NCI-H1436 (cell line): ENCODE measurements around the gene ALG12.

ENCODE experiments used
- DNase-seq: peaks from one replicate; lab custom pipeline; 2025; lab: John Stamatoyannopoulos, UW

The ALG12 gene

DNA sequence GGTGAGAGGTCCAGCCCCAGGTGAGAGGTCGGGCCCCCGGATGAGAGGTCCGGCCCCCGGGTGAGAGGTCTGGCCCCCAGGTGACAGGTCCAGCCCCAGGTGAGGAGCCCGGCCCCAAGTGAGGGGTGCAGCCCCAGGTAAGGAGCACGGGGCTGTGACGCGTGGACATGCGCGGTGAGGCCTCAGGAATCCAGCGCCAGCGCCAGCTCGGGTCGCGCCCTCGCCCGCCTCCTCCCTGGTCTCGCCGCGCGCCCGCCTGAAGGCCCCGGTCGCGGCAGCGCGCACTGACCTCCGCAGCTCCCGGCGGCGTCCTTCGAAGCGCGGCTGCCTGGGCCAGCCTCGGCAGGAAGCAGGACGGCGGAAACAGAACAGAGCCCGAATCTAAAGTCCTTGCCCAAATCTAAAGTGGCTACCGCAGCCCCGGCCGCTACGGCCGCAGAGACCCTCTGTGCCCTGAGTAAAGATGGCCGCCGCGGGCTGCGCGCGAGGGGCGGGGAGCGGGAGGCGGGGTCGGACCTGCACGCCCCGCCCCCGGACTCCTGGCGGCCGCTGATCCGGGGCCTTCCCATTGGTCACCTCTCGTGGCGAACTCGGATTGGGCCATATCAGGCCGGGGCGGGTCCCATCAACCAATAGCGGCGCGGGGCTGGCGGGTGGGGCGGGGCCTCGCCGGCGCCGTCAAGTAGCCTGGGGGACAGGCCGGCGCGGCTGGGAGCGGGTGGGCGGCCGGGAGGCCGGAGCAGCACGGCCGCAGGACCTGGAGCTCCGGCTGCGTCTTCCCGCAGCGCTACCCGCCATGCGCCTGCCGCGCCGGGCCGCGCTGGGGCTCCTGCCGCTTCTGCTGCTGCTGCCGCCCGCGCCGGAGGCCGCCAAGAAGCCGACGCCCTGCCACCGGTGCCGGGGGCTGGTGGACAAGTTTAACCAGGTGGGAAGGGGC is at the start of gene ALG12, which contains the start of gene CRELD2:
TSS of gene ALG12 (minus strand) at position 465 of the 937 bp plus-strand sequence. CDS start 4,673 bp downstream, outside the sequence.
TSS of gene CRELD2 (plus strand) at position 661 of the 937 bp plus-strand sequence. CDS start at position 797, 136 bp downstream.
- DNase-seq, result peak; percentile 93

DNA sequence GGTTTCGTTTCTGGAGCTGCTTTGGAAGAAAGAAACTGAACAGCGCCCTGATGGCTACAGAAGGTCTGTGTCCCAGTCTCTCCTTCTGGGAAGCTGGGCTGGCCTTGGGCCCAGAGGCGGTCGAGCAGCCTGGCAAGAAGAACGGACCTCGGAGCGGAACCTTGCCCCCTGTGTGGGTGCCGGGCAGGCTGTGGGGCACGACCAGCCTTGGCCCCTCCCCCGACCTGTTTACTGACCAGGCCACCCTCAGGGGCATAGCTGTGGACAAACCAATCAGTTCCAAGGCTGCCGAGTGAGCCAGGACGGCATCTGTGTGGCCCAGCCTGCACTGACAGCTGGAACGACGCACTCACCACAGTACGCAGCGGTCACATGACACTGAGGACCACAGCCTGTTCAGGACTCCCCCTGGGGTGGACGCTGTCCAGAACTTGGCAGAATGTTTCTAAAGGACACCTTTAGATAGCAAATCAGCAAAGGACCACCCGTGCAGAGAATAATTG is 49.5 kb upstream of the ALG12 start:
- DNase-seq, result no peak

DNA sequence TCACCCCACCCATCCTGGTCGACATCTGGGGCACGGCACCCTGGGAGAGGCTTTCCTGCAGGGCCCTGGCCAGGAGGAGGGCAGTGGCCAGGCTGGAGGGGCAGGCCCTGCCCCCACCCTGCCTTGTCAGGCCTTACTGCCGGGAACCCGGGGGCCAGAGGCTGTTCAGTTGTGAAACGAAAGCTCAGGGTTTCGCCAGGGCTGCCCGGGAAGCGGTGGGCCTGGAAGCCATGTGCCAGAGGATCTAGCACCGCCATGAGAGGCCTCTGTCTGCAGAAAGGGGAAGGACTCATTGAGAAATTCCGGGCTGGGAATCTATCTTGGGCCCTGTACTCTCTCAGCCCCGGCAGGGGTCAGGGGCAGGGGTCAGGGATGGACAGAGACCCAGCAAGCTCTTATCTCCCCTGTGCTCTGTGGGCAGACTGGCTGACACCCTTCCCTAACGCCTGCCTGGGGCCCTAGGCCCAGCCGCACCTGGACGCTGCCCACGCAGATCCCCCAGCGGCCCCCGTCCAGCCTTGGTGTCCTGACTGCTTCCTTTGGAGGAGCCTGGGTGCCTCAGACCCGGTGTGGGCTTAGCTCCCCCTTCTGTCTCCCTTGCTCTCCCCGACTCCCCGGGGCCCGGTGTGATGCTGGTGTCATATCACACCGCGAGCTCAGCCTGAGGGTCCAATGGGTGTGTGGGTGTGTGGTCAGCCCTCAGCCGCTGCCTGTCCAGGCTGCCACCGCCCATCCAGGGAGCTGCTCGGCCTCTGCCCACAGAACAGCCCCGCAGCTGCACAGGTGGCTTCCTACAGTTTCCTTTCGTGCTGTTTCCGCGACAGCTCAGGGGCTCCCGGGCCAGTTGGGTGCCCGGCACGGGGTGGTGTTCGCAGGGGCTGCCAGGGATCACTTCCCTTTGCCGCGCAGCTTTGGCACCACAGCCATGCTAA is 48.8 kb upstream of the ALG12 start:
- DNase-seq, result no peak

DNA sequence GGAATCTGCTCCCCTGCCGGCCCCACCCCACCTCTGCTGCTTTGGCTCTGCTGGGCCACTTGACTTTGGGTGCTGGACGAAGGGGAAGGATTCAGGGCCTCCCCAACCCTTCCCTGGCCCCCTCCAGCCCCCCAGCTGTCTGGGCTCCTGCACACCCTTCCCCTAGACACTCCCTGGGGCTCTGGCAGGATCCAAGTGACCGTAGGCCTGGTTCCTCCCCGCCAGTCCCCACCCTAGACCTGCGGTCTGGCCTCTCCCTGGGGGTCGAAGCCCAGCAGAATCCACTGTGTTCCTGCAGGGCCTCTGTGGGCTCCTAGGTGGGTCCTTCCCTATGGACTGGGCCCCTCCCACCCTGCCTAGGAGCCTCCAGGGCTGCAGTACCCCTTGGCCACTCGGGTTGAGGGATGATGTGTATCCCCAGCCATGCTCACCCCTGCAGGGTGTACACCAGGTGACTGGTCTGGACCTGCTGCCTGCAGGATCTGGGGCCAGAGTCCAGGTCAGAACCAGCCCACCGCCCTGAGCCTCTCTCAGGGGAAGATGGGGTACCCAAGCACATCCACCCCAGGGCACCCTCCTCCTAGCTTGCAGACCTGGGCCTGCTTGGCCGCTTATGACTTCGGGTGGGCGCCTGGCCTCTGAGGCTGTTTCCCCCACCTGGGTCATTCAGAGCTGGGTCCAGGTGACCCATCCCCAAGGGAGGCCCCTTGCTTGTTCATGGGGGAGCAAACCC is 48.0 kb upstream of the ALG12 start:
- DNase-seq, result no peak

DNA sequence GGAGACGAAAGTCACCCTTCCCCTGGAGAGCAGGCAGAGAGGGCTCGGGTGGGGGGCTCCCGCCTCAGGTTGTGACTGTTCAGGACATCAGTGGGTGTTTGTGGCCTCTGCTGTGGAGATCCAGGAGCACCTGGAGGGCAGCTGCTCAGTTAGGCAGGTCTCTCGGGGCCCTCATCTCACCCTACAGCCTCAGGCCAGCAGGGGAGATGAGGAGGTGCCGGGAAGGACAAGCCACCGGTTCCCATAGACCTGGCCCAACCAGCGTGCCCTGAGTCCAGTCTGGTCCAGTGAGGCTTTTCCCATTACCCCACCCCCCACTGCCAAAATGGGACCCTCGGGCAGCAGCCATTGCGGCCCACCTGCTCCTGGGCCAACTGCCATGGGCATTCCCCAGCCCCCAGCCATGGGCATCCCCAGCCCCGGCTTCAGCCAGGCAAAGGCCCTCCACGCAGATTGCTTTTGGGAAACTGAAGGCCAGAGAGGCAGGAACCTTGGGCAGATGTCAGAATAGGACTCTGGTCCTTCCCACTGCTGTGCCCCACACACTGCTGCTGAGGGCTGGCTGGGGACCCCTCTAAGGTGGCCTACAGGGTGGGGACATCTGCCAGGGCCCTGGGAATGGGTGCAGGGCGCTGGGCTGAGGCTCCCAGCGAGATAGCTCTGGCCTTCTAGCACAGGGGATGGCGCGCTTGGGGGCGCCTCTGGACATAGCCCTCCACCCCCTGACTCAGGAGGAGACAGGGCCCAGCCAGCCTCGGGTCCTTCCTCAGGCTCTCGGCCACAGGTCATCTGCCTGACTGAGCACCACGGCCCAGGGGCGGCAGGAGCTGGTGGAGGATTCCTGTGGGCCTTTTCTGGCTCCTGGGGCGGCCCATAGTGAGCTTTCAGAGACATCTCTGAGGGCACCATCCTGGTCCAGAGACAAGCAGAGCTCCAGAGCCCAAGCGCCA is 47.1 kb upstream of the ALG12 start:
- DNase-seq, result no peak

DNA sequence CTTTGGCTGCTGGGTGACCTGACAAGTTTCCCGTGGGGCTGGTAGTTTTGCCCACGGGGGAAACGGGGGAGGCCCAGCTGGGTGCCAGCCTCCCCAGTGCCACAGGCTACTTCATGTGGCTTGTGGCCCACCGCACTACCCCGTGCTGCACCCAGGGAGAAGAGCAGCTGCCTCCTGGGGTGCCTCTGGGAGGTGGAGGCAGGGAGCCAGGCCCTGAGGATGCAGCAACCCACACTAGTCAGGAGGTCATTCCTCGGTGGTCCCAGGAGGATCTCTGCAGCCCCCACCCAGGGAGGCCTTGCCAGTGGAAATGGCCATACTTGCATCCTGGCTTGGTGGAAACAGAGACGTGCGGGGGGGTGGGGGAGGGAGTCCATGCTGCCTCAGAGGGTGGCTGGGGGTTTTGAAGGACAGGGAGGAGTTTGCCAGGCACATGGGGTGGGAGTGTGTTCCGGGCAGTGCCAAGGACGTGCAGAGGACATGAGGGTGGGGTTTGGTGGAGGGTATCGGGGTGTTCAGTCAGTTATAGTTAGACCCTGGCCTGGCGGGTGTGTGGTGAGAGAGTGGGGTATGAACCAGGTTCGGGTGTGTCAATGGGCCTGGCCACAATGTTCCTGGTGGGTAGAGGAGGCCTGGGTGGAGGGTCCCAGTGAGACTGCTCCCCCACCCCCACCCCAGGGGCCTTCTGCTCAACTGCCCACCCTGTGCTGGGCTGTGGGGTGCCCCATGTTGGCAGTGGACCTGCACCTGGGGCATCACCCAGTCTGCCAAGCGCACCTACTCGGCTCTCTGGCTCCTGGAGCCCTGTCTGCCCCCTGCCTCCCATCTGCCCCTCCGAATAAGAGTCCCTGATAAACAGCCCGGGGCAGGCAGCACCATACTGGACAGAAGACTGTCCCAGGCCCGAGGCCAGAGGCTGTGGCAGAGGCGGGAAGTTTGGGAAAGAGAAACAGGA is 46.2 kb upstream of the ALG12 start:
- DNase-seq, result no peak

DNA sequence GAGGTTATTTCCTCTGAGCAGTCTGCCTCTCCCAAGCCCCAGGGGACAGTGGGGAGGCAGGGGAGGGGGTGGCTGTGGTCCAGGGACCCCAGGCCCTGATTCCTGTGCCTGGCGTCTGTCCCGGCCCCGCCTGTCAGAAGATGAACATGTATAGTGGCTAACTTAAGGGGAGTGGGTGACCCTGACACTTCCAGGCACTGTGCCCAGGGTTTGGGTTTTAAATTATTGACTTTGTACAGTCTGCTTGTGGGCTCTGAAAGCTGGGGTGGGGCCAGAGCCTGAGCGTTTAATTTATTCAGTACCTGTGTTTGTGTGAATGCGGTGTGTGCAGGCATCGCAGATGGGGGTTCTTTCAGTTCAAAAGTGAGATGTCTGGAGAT is 45.4 kb upstream of the ALG12 start:
- no peak for DNase-seq

DNA sequence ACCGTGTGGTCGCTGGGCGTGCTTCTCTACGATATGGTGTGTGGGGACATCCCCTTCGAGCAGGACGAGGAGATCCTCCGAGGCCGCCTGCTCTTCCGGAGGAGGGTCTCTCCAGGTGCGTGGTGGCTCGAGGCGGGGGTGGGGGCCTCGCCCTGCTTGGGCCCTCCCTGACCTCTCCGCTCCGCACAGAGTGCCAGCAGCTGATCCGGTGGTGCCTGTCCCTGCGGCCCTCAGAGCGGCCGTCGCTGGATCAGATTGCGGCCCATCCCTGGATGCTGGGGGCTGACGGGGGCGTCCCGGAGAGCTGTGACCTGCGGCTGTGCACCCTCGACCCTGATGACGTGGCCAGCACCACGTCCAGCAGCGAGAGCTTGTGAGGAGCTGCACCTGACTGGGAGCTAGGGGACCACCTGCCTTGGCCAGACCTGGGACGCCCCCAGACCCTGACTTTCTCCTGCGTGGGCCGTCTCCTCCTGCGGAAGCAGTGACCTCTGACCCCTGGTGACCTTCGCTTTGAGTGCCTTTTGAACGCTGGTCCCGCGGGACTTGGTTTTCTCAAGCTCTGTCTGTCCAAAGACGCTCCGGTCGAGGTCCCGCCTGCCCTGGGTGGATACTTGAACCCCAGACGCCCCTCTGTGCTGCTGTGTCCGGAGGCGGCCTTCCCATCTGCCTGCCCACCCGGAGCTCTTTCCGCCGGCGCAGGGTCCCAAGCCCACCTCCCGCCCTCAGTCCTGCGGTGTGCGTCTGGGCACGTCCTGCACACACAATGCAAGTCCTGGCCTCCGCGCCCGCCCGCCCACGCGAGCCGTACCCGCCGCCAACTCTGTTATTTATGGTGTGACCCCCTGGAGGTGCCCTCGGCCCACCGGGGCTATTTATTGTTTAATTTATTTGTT is 44.8 kb upstream of the ALG12 start:
- no peak for DNase-seq

DNA sequence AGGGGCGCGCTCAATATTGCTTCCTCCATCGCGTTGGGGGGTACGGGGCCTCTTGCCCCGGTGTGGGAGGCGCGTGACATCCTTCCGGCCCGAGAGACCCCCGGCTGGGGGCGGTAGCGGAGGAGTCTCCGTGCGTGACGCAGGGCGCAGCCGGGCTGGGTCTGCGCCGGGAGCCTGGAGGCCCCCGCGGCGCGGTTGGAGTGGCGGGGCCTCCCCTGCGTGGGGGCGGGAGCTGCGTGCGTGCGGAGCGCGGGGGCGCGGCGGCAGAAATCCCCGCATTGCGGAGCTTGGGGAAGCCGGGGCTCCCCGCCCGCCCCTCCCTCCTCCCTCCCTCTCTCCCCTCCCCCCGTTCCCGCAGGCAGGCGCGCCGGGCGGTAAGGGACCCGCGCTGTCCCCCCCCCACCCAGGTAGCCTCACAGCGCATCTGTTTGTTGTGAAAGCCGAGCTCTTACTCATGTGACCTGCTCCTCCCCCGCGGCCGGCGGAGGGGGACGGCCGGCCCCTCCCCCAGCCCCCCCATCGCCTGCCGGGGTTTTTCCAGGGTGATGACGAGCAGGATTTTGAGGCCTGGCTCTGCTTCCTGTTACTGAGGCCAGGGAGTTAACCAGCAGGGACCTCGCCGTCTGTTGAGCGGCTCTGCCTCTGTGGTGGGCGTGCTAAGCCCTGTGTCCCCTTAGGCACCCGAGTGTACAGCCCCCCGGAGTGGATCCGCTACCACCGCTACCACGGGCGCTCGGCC is 43.9 kb upstream of the ALG12 start:
- DNase-seq, result peak; percentile 57

DNA sequence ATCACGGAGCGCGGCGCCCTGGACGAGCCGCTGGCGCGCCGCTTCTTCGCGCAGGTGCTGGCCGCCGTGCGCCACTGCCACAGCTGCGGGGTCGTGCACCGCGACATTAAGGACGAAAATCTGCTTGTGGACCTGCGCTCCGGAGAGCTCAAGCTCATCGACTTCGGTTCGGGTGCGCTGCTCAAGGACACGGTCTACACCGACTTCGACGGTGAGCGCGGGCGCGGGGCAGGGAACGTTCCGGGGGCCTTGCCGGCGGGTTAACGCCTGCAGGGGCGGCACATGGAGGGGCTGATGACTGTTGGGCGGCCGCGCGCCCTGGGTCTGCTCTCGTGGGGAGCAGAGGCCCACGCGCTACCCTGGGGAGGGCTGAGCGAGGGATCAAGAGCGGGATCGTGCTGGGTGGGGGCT is 43.4 kb upstream of the ALG12 start:
- DNase-seq, result no peak

DNA sequence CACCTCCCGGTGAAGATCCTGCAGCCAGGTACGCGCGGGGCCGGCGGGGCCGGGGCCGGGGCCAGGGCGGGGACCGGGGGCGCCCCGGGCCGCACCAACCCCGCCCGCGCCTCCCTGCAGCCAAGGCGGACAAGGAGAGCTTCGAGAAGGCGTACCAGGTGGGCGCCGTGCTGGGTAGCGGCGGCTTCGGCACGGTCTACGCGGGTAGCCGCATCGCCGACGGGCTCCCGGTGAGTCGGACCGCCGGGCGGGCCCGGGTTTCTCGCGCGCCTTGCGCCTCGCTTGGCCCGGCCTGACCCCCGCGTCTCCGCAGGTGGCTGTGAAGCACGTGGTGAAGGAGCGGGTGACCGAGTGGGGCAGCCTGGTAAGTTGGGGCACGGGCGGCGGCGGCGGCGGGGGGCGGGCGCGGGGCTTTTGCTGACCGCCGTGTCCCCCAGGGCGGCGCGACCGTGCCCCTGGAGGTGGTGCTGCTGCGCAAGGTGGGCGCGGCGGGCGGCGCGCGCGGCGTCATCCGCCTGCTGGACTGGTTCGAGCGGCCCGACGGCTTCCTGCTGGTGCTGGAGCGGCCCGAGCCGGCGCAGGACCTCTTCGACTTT is 42.9 kb upstream of the ALG12 start:
- no peak for DNase-seq

DNA sequence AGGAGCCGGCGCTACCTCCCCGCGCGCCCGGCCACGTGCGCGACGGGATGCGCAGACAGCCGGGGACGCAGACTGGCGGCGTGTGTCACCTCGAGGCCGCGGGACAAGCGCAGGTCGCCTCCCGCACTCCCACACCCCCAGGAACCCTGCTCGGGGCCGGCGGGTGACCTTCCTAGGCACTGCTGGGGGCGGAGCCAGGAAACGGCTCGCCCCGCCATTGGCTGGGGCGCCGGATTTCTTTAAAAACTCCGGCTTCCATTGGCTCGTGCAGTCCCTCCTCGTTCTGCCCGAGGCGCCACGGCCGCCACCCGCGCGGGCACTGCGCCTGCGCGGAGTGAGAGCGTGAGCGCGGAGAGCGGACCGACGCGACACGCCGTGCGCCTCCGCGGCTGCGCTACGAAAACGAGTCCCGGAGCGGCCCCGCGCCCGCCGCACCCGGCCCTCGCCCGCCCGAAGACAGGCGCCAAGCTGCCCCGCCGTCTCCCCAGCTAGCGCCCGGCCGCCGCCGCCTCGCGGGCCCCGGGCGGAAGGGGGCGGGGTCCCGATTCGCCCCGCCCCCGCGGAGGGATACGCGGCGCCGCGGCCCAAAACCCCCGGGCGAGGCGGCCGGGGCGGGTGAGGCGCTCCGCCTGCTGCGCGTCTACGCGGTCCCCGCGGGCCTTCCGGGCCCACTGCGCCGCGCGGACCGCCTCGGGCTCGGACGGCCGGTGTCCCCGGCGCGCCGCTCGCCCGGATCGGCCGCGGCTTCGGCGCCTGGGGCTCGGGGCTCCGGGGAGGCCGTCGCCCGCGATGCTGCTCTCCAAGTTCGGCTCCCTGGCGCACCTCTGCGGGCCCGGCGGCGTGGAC is 42.1 kb upstream of the ALG12 start, which contains the start of gene PIM3:
TSS of gene PIM3 (plus strand) at position 614 of the 846 bp plus-strand sequence. CDS start at position 790, 176 bp downstream.
- peak; percentile 94 for DNase-seq

DNA sequence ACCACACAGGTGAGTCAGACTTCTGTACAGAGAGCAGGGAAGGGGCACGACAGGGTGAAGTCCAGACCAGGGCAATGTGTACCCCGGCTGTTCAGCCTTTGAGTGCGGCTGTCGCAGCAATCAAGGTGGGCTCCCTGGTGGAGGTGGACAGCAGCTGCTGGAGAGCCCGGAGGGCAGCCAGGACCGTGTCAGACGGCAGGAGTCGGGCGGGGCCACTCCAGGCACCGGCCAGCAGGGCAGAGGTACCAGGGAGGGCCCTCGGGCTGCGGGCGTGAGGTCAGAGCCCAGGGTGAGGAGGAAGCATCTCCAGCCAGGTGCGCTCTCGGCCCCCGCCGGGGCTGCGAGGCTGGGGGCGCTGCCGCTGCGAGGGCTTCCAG is 41.5 kb upstream of the ALG12 start:
- no peak for DNase-seq

DNA sequence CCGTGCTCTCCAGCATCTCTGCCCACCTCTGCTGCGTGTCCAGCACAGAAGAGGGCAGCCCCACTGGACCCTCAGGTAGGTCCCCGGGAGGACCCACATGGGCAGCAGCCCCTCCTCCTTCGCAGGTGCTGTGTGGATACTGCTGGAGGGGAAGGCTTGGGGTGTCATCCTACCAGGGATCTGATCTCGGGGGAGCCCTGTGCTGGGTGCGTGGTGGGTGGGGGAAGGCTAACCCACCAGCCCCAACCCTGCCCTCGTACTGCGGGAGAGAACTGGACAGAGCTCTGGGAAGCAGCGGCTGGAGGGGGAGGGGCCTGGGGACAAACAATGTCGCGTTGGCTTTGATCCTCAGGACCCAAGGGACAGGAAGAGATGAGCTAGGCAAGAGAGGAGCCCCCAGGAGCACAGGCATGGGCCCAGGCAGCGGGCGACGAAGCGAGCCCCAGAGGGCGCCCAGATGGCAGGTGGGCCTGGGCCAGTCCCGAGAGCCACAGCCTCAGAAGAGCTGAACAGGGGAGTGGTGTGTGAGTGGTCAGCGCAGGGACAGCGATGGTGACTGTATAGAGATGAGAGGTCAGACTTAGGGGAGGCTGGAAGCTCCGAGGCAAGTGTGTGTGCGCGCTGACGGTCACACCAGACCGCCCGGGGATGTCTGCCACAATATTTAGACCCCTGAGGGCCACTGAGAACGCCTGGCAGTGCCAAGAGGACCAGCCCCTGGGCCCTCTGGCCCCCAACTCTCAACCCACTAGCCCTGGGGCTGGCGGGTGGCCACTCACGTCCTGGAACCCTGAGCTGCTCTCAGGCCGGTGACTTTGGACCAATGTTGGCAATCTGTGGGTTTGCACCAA is 40.9 kb upstream of the ALG12 start:
- DNase-seq, result no peak

DNA sequence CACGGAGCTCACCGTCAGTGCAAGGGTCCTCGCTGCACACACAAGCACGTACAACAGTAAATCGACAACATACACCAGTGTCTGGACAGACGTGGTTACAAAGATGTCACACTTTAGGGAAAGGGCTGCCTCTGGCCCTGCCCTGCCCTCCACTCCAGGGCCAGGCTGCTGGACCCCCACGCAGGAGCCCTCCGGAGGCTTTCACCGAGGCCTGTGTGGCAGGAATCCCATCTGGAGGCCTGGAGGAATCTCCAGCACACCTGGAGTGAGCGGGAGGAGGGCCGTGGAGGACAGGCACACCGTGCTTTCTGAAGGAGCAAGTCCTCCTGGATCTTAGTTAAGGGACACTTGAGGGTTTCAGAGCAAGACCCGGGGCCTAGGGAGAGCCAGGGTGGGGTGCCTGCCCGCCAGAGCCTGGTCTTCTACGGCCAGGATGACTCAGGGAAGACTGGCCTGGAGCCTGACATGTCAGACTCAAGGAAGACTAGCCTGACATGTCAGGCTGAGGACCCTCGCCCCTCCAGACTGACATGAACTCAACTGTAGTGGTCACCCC is 40.2 kb upstream of the ALG12 start:
- no peak for DNase-seq
